Endothelial cell of umbilical vein (primary cell): ENCODE data around the gene PLPPR3. TPM values are rescaled to one million over a fixed set of nuclear protein-coding genes. Genes with fewer than 3 reads are reported as not detected.

Experiments
- BruUV-seq: library from RNA; stranded (reverse); fragments of 400-500 nt; replicated peaks from 2 replicates; lab custom pipeline; 2021; lab: Mats Ljungman, UMichigan
- CTCF ChIA-PET: fragments of 300-600, 350-600 bp; sonication (Branson Sonifier 250); formaldehyde crosslinking; loops from one replicate; lab custom pipeline; 2021; ENCODE audit warnings: antibody characterized with exemption, inconsistent platforms; lab: Charles Lee
- POLR2A ChIA-PET: fragments of 300-600, 350-600 bp; sonication (Branson Sonifier 250); formaldehyde crosslinking; loops from one replicate; lab custom pipeline; 2021; ENCODE audit warnings: antibody characterized with exemption, inconsistent platforms; lab: Charles Lee
- DNase-seq: peaks from one replicate; pipeline ENCODE4 v3.0.0-alpha.2; 2011; ENCODE audit warnings: low read depth, low spot score
- FAIRE-seq: peaks from 2 replicates; lab custom pipeline; 2011; peaks lifted over from hg19 to GRCh38; lab: Jason Lieb, UNC
- H2AFZ ChIP-seq: 2 replicates; pipeline ENCODE4 v1.6.0; 2012; ENCODE audit warnings: low read depth, low read length, control low read depth, inconsistent platforms
- H3K27ac ChIP-seq: 2 replicates; pipeline ENCODE4 v1.5.1; 2011; ENCODE audit warnings: low read depth, mild to moderate bottlenecking, control low read depth, low read length, moderate library complexity; ENCODE audit not compliant: insufficient read depth
- H3K27me3 ChIP-seq, 2 experiments: 2 replicates each; pipeline versions ENCODE4 v1.6.0 to v1.6.1; 2011; ENCODE audit warnings: low read length in 2 of 2, mixed read lengths in 1 of 2; ENCODE audit not compliant: control insufficient read depth in 2 of 2, insufficient read depth in 2 of 2
- H3K36me3 ChIP-seq, 2 experiments: 2 replicates in 1 of 2; 3 replicates in 1 of 2; pipeline ENCODE4 v1.5.1; 2011; ENCODE audit warnings: low read length in 2 of 2, mild to moderate bottlenecking in 1 of 2, moderate library complexity in 1 of 2; ENCODE audit not compliant: control insufficient read depth in 2 of 2, insufficient read depth in 2 of 2; ENCODE audit errors: extremely low read depth in 1 of 2
- H3K4me1 ChIP-seq: 3 replicates; pipeline ENCODE4 v1.5.1; 2011; ENCODE audit warnings: mild to moderate bottlenecking, low read length; ENCODE audit not compliant: control insufficient read depth, insufficient read depth; ENCODE audit errors: extremely low read depth
- H3K4me2 ChIP-seq: 2 replicates; pipeline ENCODE4 v1.6.1; 2011; ENCODE audit warnings: low read length, control low read depth, mixed read lengths; ENCODE audit not compliant: insufficient read depth
- H3K4me3 ChIP-seq, 3 experiments: fragments of 200-600 bp in 1 of 3; sonication (generic), shearing (Covaris generic) in 1 of 3; replicated peaks in 1 of 3; 2 replicates each; pipeline ENCODE4 v1.5.1; 2011 to 2016; ENCODE audit warnings: control low read depth in 3 of 3, low read length in 3 of 3, mild to moderate bottlenecking in 2 of 3, inconsistent platforms in 1 of 3, low read depth in 1 of 3, moderate library complexity in 1 of 3; ENCODE audit not compliant: insufficient read depth in 1 of 3
- H3K79me2 ChIP-seq: 2 replicates; pipeline ENCODE4 v1.6.0; 2012; ENCODE audit warnings: low read length, inconsistent platforms; ENCODE audit not compliant: control insufficient read depth, insufficient read depth
- H3K9ac ChIP-seq: replicated peaks from 2 replicates; pipeline ENCODE3; 2011; ENCODE audit warnings: low read length, control low read depth; ENCODE audit not compliant: insufficient read depth; ENCODE audit errors: extremely low read depth
- H3K9me1 ChIP-seq: replicated peaks from 3 replicates; pipeline ENCODE4 v1.6.0; 2011; ENCODE audit warnings: mild to moderate bottlenecking, low read length; ENCODE audit not compliant: control insufficient read depth, insufficient read depth; ENCODE audit errors: extremely low read depth
- H3K9me3 ChIP-seq: replicated peaks from 2 replicates; pipeline ENCODE4 v1.5.1; 2012; ENCODE audit warnings: low read length, inconsistent platforms; ENCODE audit not compliant: control insufficient read depth, insufficient read depth
- H4K20me1 ChIP-seq: replicated peaks from 2 replicates; pipeline ENCODE3; 2011; ENCODE audit warnings: mild to moderate bottlenecking, low read length; ENCODE audit not compliant: control insufficient read depth, insufficient read depth; ENCODE audit errors: extremely low read depth
- EZH2 ChIP-seq: IDR thresholded peaks from 2 replicates; pipeline ENCODE4 v1.6.1; 2012; ENCODE audit warnings: borderline replicate concordance, low read depth, mild to moderate bottlenecking, moderate library complexity, low read length, inconsistent platforms; ENCODE audit not compliant: severe bottlenecking
- FOS ChIP-seq: IDR thresholded peaks from 2 replicates; pipeline ENCODE4 v1.6.1; 2011; ENCODE audit warnings: mild to moderate bottlenecking, low read length, moderate library complexity, borderline replicate concordance; ENCODE audit not compliant: insufficient read depth
- GATA2 ChIP-seq: IDR thresholded peaks from 2 replicates; pipeline ENCODE4 v1.7.0; 2011; ENCODE audit warnings: low read depth, mild to moderate bottlenecking, moderate library complexity, mixed read lengths, low read length; ENCODE audit not compliant: insufficient read length, insufficient read depth
- JUN ChIP-seq: IDR thresholded peaks from 2 replicates; pipeline ENCODE4 v1.6.1; 2011; ENCODE audit warnings: borderline replicate concordance, low read depth; ENCODE audit not compliant: insufficient read length, insufficient read depth
- MYC ChIP-seq: IDR thresholded peaks from one replicate; pipeline ENCODE4 v1.6.1; 2011; ENCODE audit warnings: mild to moderate bottlenecking, low read depth, low read length
- POLR2A ChIP-seq: IDR thresholded peaks from 2 replicates; pipeline ENCODE4 v1.6.1; 2012; ENCODE audit warnings: low read depth, mild to moderate bottlenecking, control low read depth, low read length
- POLR2AphosphoS5 ChIP-seq: IDR thresholded peaks from 2 replicates; pipeline ENCODE4 v1.6.1; 2012; ENCODE audit warnings: low read depth, mild to moderate bottlenecking, control low read depth, low read length, moderate library complexity; ENCODE audit not compliant: insufficient read depth
- dilution Hi-C: fragments of 300-500 bp; cut with MboI; formaldehyde crosslinking; loops from one replicate; pipeline ENCODE4 v1.15.0; 2019; ENCODE audit warnings: low sequenced_read_pairs; ENCODE audit not compliant: extremely low pct_ligation_motif_present
- intact Hi-C: fragments of 100-400 bp; cut with micrococcal nuclease; formaldehyde crosslinking; loops from one replicate; pipeline ENCODE4 v1.10.0; 2022
- polyA plus RNA-seq, 4 experiments: library from polyadenylated mRNA; depleted of rRNA in 3 of 4; stranded (reverse) in 3 of 4; unstranded in 1 of 4; fragments of >200 nt; gene quantifications; 2 replicates each; pipeline versions ENCODE4 v1.2.1 to v1.2.3, GENCODE V29; 2011 to 2012; ENCODE audit warnings: missing spikeins in 1 of 4
- total RNA-seq: library from RNA; stranded (reverse); gene quantifications from 2 replicates; pipeline ENCODE4 v1.2.3, GENCODE V29; 2021
- TF ChIP-seq, protein P1 (sequence below): IDR thresholded peaks from 2 replicates; pipeline ENCODE4 v1.6.1; 2011; ENCODE audit not compliant: insufficient read depth, insufficient read length
- TF ChIP-seq, protein P2 (sequence below), 2 donors: IDR thresholded peaks; 1 replicate in 1 of 2; 2 replicates in 1 of 2; pipeline ENCODE4 v1.5.1; 2011; ENCODE audit warnings: low read length in 2 of 2, mild to moderate bottlenecking in 2 of 2, moderate library complexity in 2 of 2, control low read depth in 1 of 2, inconsistent platforms in 1 of 2, low read depth in 1 of 2; ENCODE audit not compliant: insufficient read depth in 1 of 2; ENCODE audit errors: extremely low read depth in 1 of 2

PLPPR3 gene
- total and polyA plus RNA-seq, 2 donors (not counting 3 experiments of a cell fraction or from before 2014, with no cell fraction given), result 1.1 to 1.2 TPM

DNA sequence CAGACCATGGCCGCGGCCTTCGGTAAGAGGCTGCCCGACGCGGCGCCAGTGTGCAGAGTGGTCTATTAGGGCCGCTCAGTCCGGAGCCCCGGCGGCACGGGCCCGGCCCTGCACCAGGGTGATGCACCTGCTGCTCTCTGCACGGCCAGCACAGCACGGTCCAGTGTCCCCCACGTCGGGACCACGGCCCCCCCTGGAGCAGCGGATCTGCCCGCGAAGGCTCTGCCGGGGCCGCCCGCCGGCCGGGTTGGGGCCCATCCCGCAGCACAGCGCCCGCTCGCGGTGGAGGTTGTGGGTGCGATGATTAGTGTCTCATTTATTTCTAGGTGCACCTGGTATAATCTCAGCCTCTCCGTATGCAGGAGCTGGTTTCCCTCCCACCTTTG is 16.6 kb downstream of the PLPPR3 start:
- Histone ChIP-seq H3K4me2 (no peak overlapping the region), H3K79me2 (peaks cover 92% of the 10 kb centered on the region), H3K4me1 (peaks cover 25% of the 10 kb centered on the region), H3K36me3 (peaks cover 55 to 77% of the 10 kb centered on the region in 2 experiments), H2AFZ (no peak overlapping the region), H3K9me1 (no peaks in the 10 kb centered on the region), H4K20me1 (no peaks in the 10 kb centered on the region), H3K9ac (no peak overlapping the region), H3K27ac (no peak overlapping the region), H3K27me3 (no peaks in the 10 kb centered on the region), H3K9me3 (no peaks in the 10 kb centered on the region), H3K4me3 (no peak overlapping the region)
- no peak for FAIRE-seq
- intact Hi-C loops, result no loop called here
- ChIA-PET CTCF (interaction anchor here (1.0 to 5.5 kb wide), 2 partner anchors 35 to 58 kb away, joined by 4 to 32 read pairs; no protein-coding TSS in a partner anchor), POLR2A (no interaction called here)
- no TSS peak for BruUV-seq
- no peak for DNase-seq
- dilution Hi-C loops, result no loop called here
- TF ChIP-seq MYC (no peak), GATA2 (no peak), FOS (no peak), JUN (no peak)

DNA sequence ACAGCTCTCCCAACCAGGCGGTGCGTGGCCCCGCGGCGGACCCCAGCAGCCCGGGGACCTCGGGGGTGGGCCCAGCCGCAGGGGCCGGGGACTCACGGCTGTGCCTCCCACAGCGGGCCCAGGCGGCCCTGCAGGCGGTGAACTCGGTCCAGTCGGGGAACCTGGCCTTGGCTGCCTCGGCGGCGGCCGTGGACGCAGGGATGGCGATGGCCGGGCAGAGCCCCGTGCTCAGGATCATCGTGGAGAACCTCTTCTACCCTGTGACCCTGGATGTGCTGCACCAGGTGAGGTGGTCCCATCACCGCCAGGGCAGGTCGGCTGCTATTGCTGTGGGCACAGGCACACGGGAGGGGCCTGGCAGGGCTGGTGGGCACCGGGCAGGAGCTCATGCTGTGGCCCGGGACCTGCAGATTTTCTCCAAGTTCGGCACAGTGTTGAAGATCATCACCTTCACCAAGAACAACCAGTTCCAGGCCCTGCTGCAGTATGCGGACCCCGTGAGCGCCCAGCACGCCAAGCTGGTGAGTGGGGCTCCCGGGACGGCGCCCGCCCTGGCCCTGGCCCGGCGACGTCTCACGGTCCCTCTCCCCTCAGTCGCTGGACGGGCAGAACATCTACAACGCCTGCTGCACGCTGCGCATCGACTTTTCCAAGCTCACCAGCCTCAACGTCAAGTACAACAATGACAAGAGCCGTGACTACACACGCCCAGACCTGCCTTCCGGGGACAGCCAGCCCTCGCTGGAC is 17.2 kb downstream of the PLPPR3 start:
- H3K36me3 ChIP-seq, result peaks cover 53 to 71% of the 10 kb centered on the region in 2 experiments
- no peaks in the 10 kb centered on the region for H4K20me1 ChIP-seq
- TF ChIP-seq, protein P1, sequence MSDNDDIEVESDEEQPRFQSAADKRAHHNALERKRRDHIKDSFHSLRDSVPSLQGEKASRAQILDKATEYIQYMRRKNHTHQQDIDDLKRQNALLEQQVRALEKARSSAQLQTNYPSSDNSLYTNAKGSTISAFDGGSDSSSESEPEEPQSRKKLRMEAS, result no peak
- TF ChIP-seq MYC, result no peak
- TF ChIP-seq GATA2, result no peak
- no peak for TF ChIP-seq JUN
- TF ChIP-seq POLR2AphosphoS5, result no peak
- TF ChIP-seq POLR2A, result no peak
- TF ChIP-seq EZH2, result no peak
- TF ChIP-seq FOS, result no peak
- TF ChIP-seq, protein P2, sequence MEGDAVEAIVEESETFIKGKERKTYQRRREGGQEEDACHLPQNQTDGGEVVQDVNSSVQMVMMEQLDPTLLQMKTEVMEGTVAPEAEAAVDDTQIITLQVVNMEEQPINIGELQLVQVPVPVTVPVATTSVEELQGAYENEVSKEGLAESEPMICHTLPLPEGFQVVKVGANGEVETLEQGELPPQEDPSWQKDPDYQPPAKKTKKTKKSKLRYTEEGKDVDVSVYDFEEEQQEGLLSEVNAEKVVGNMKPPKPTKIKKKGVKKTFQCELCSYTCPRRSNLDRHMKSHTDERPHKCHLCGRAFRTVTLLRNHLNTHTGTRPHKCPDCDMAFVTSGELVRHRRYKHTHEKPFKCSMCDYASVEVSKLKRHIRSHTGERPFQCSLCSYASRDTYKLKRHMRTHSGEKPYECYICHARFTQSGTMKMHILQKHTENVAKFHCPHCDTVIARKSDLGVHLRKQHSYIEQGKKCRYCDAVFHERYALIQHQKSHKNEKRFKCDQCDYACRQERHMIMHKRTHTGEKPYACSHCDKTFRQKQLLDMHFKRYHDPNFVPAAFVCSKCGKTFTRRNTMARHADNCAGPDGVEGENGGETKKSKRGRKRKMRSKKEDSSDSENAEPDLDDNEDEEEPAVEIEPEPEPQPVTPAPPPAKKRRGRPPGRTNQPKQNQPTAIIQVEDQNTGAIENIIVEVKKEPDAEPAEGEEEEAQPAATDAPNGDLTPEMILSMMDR (IDR thresholded peaks at IDR 0.05; ENCODE audit: extremely low read depth in 1 of 2, insufficient read depth in 1 of 2, low read depth in 1 of 2, low read length in 2 of 2), result no peak
- ChIA-PET CTCF (interaction anchor here (1.0 to 5.5 kb wide), 2 partner anchors 34 to 59 kb away, joined by 4 to 32 read pairs; no protein-coding TSS in a partner anchor), POLR2A (no interaction called here)
- H3K27me3 ChIP-seq, result no peaks in the 10 kb centered on the region
- intact Hi-C loops (no loop called here), dilution Hi-C loops (no loop called here)
- DNase-seq, result no peak
- H3K4me3 ChIP-seq, result no peak overlapping the region
- peaks cover 30% of the 10 kb centered on the region for H3K4me1 ChIP-seq
- no peaks in the 10 kb centered on the region for H3K9me1 ChIP-seq
- no peak overlapping the region for H3K9ac ChIP-seq
- TSS peak; percentile 10 for BruUV-seq
- no peaks in the 10 kb centered on the region for H3K9me3 ChIP-seq
- H2AFZ ChIP-seq, result no peak overlapping the region
- H3K4me2 ChIP-seq, result no peak overlapping the region
- FAIRE-seq, result no peak
- H3K27ac ChIP-seq, result no peak overlapping the region
- H3K79me2 ChIP-seq, result peaks cover 93% of the 10 kb centered on the region
